ENCODE data around the gene ISM1. TPM values are rescaled to one million over a fixed set of nuclear protein-coding genes. Genes with fewer than 3 reads are reported as not detected.

Gene ISM1
- total RNA-seq, 1 experiment from 2014 or later = 0.20 TPM

- no peak for TF ChIP-seq CTCF (conservative IDR thresholded peaks at IDR 0.05)
- Histone ChIP-seq H3K27ac (ENCODE audit: insufficient read length, low read depth, low read length) (no peak overlapping the region), H3K79me1 (ENCODE audit: insufficient read depth, low read depth, low read length, poor library complexity, severe bottlenecking) (no peaks in the 10 kb centered on the region), H2BK12ac (ENCODE audit: insufficient read length, low read depth, low read length) (no peak overlapping the region), H4K91ac (ENCODE audit: insufficient read length, low read depth, low read length) (no peak overlapping the region), H2BK20ac (ENCODE audit: low read depth, low read length, poor library complexity, severe bottlenecking) (no peak overlapping the region), H3T11ph (ENCODE audit: low read length) (no peak overlapping the region), H4K5ac (ENCODE audit: insufficient read length, low read depth, low read length) (no peak overlapping the region), H3K4me1 (ENCODE audit: insufficient read depth, low read length) (no peaks in the 10 kb centered on the region), H3K4ac (ENCODE audit: low read depth, low read length) (no peak overlapping the region), H3K56ac (ENCODE audit: insufficient read length, low read depth, low read length) (no peak overlapping the region), H4K8ac (replicated peaks; ENCODE audit: insufficient read length, low read depth, low read length) (no peak overlapping the region), H3K23me2 (ENCODE audit: insufficient read length, low read depth, low read length, poor library complexity, severe bottlenecking) (no peaks in the 10 kb centered on the region), H4K20me1 (ENCODE audit: control insufficient read depth, insufficient read depth, insufficient read length) (no peaks in the 10 kb centered on the region), H3K23ac (ENCODE audit: insufficient read length, low read depth, low read length) (no peak overlapping the region), H3K79me2 (ENCODE audit: insufficient read depth, low read length) (no peaks in the 10 kb centered on the region), H3K14ac (ENCODE audit: insufficient read depth, low read length) (no peak overlapping the region), H3K18ac (ENCODE audit: insufficient read length, low read depth, low read length) (no peak overlapping the region), H3K4me2 (ENCODE audit: insufficient read depth, insufficient read length, low read length) (no peak overlapping the region), H3K9me3 (ENCODE audit: control insufficient read depth, low read depth, low read length) (no peaks in the 10 kb centered on the region), H3K9ac (ENCODE audit: extremely low read depth, insufficient read length, low read length) (no peak overlapping the region), H2AK5ac (ENCODE audit: insufficient read length, low read length) (no peak overlapping the region), H2AFZ (ENCODE audit: low read length) (no peak overlapping the region), H2BK15ac (ENCODE audit: low read depth, low read length) (no peak overlapping the region), H2BK120ac (ENCODE audit: low read depth, low read length, poor library complexity, severe bottlenecking) (no peak overlapping the region), H2BK5ac (ENCODE audit: insufficient read length, low read length) (no peak overlapping the region), H3K27me3 (ENCODE audit: insufficient read depth, low read length) (no peaks in the 10 kb centered on the region)
- Mint-ChIP-seq H3K27me3 (ENCODE audit: low read depth) (peaks cover 15% of the 10 kb centered on the region), H3K36me3 (ENCODE audit: insufficient read depth in 1 of 3, low read depth in 3 of 3) (no peaks in the 10 kb centered on the region), H3K9me3 (no peaks in the 10 kb centered on the region), H3K4me3 (no peak overlapping the region), H3K27ac (no peak overlapping the region), H3K4me1 (peaks cover 6% of the 10 kb centered on the region in 2 experiments)
- no CpG with 5 or more reads among the region's 3 CpGs for WGBS (ENCODE audit: extremely low coverage, insufficient read length, low lambda C conversion rate)
- DNase-seq = no peak
Observed at GRCh38 chr20:13271098-13271497, 50.0 kb downstream of the ISM1 start.

All from H9 (cell line).